ENCODE results near the gene JMJD6. TPM values are rescaled to one million over a fixed set of nuclear protein-coding genes. Genes with fewer than 3 reads are reported as not detected.

JMJD6 gene
- total RNA-seq, 1 experiment from 2014 or later = 28.9 TPM

DNA sequence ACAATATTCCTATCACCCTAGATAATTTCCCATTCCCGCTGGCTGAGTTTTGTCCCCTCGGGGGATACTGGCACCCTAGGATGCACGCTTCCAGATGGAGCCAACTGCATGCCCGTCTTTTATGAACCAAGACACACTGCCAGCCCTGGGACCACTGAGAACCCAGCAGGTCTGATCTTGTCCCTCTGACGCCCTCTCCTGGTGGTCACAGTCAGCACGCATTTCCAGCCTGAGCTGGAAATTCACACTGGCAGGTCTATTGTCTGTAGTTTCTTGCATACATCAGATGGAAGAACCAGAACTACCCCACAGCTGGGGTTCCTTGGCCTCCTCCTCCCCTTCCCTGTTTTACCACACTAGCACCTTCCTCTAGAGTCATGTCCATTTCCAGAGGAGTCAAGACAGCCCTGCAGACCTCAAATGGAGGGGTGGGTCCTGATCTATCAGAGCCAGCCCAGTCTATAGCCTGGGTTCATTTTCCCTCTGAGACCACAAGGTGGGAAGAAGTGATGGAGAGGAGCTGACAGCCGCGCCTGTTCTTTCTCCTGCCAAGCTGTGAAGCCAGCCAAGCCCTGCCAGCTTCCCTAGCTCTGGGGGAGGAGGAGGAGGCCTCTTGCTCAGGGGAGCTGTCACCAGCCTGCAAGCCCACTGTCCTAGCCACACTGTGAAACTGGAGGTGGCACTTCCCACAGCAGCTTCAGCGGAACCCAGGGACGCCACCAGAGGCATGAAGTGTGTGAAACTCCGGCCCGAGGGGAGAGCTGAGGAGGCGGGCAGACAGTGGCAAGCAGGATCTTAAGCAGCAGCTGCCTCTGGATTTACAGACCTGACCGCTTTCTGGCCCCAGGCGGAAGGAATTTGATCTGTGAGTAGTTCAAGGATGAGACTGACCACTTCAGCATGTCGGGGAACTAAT lies 44.9 kb downstream of the JMJD6 start:
- Histone ChIP-seq H3K4ac (ENCODE audit: low read depth, low read length) (no peak overlapping the region), H3K23ac (ENCODE audit: insufficient read length, low read depth, low read length) (no peak overlapping the region), H3K4me2 (ENCODE audit: insufficient read depth, insufficient read length, low read length) (no peak overlapping the region), H2AFZ (ENCODE audit: low read length) (no peak overlapping the region), H4K91ac (ENCODE audit: insufficient read length, low read depth, low read length) (no peak overlapping the region), H3K56ac (ENCODE audit: insufficient read length, low read depth, low read length) (no peak overlapping the region), H4K5ac (ENCODE audit: insufficient read length, low read depth, low read length) (no peak overlapping the region), H3K9me3 (ENCODE audit: control insufficient read depth, low read depth, low read length) (no peaks in the 10 kb centered on the region), H3T11ph (ENCODE audit: low read length) (no peak overlapping the region), H4K8ac (replicated peaks; ENCODE audit: insufficient read length, low read depth, low read length) (no peak overlapping the region), H3K27me3 (ENCODE audit: insufficient read depth, low read length) (no peaks in the 10 kb centered on the region), H4K20me1 (ENCODE audit: control insufficient read depth, insufficient read depth, insufficient read length) (no peaks in the 10 kb centered on the region), H2BK120ac (ENCODE audit: low read depth, low read length, poor library complexity, severe bottlenecking) (no peak overlapping the region), H3K18ac (ENCODE audit: insufficient read length, low read depth, low read length) (no peak overlapping the region), H3K9ac (ENCODE audit: extremely low read depth, insufficient read length, low read length) (no peak overlapping the region), H3K23me2 (ENCODE audit: insufficient read length, low read depth, low read length, poor library complexity, severe bottlenecking) (no peaks in the 10 kb centered on the region), H3K14ac (ENCODE audit: insufficient read depth, low read length) (no peak overlapping the region), H2BK5ac (ENCODE audit: insufficient read length, low read length) (no peak overlapping the region), H3K79me2 (ENCODE audit: insufficient read depth, low read length) (no peaks in the 10 kb centered on the region), H3K4me1 (ENCODE audit: insufficient read depth, low read length) (no peaks in the 10 kb centered on the region), H2BK20ac (ENCODE audit: low read depth, low read length, poor library complexity, severe bottlenecking) (no peak overlapping the region), H2BK12ac (ENCODE audit: insufficient read length, low read depth, low read length) (no peak overlapping the region), H3K27ac (ENCODE audit: insufficient read length, low read depth, low read length) (no peak overlapping the region), H2BK15ac (ENCODE audit: low read depth, low read length) (no peak overlapping the region), H2AK5ac (ENCODE audit: insufficient read length, low read length) (no peak overlapping the region), H3K79me1 (ENCODE audit: insufficient read depth, low read depth, low read length, poor library complexity, severe bottlenecking) (no peaks in the 10 kb centered on the region)
- no peaks in the 10 kb centered on the region; a peak in 1 of 5 replicates for H3K9me3 Mint-ChIP-seq
- peaks cover 0 to 4% (median 0%) of the 10 kb centered on the region in 3 experiments; a peak in 1 of 7 replicates for H3K36me3 Mint-ChIP-seq (ENCODE audit: insufficient read depth in 1 of 3, low read depth in 3 of 3)
- no peak overlapping the region; a peak in 1 of 7 replicates for H3K27ac Mint-ChIP-seq
- WGBS (ENCODE audit: extremely low coverage, insufficient read length, low lambda C conversion rate) = no CpG with 5 or more reads among the region's 16 CpGs
- H3K4me1 Mint-ChIP-seq = peaks cover 11 to 25% of the 10 kb centered on the region in 2 experiments
- TF ChIP-seq, protein P1, sequence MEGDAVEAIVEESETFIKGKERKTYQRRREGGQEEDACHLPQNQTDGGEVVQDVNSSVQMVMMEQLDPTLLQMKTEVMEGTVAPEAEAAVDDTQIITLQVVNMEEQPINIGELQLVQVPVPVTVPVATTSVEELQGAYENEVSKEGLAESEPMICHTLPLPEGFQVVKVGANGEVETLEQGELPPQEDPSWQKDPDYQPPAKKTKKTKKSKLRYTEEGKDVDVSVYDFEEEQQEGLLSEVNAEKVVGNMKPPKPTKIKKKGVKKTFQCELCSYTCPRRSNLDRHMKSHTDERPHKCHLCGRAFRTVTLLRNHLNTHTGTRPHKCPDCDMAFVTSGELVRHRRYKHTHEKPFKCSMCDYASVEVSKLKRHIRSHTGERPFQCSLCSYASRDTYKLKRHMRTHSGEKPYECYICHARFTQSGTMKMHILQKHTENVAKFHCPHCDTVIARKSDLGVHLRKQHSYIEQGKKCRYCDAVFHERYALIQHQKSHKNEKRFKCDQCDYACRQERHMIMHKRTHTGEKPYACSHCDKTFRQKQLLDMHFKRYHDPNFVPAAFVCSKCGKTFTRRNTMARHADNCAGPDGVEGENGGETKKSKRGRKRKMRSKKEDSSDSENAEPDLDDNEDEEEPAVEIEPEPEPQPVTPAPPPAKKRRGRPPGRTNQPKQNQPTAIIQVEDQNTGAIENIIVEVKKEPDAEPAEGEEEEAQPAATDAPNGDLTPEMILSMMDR (conservative IDR thresholded peaks at IDR 0.05) = peak; percentile 86
- no peaks in the 10 kb centered on the region for H3K27me3 Mint-ChIP-seq (ENCODE audit: low read depth)
- no peak overlapping the region for H3K4me3 Mint-ChIP-seq
- peak; percentile 93 for DNase-seq

Measured in H9 (cell line).